Measurements from ENCODE around the gene GSE1.

GSE1 gene

DNA sequence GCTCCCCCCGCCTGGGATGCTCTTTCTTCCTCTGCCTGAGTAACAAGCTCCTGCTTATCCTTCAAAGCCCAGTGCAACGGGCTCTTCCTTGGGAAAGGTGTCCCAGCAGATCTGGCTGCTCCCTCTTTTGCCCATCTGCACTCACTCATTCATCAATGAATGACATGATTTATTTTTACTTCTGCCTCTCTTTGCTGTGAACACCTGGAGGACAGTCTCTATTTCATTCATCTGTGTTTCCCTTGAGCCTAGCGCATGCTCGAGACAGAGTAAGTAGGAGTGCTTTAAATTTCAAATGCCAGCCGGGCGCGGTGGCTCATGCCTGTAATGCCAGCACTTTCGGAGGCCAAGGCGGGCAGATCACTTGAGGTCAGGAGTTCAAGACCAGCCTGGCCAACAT lies 97.6 kb downstream of the GSE1 start:
- DNase-seq = no peak

DNA sequence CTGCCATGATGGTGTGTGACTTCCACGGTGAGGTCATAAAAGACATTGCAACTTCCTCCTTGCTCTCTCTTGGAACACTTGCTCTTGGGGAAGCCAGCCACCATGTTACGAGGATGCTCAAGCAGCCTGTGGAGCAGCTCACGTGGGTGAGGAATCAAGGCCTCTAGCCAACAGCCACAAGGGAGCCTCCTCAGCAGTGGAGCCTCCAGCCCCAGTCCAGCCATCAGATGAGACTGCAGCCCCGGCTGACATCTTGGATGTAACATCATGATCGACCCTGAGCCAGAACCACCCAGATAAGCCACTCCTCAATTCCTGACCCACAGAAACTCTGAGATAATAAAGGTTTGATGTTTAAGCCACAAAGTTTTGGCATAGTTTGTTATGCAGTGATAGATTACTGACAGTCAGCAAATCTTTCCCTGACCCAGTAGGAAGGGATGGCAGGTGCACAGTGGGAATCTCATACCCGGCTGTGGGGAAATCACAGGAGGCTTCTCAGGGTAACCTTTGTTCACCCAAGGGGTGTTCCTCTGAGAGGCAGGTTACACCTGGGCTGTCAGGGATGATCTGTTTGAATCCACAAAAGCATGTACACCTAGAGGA lies 99.0 kb downstream of the GSE1 start:
- DNase-seq = no peak

DNA sequence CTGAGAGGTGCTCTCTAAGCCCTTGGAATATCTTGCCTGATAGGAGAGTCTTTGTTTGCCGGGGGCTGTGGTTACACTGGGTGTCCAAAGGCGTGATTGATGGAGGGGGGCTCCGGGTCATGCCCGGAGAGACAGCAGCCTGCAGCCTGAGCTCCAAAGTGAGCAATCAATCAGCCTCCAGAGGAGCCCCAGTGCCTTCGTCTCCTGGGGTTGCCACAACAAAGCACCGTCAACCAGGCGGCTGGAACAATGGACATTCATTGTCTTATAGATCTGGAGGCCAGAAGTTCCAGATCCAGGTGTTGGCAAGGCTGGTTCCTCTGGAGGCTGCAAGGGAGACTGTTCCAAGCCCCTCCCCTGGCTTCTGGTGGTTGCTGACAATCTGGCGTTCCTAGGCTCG lies 99.7 kb downstream of the GSE1 start:
- DNase-seq = no peak

DNA sequence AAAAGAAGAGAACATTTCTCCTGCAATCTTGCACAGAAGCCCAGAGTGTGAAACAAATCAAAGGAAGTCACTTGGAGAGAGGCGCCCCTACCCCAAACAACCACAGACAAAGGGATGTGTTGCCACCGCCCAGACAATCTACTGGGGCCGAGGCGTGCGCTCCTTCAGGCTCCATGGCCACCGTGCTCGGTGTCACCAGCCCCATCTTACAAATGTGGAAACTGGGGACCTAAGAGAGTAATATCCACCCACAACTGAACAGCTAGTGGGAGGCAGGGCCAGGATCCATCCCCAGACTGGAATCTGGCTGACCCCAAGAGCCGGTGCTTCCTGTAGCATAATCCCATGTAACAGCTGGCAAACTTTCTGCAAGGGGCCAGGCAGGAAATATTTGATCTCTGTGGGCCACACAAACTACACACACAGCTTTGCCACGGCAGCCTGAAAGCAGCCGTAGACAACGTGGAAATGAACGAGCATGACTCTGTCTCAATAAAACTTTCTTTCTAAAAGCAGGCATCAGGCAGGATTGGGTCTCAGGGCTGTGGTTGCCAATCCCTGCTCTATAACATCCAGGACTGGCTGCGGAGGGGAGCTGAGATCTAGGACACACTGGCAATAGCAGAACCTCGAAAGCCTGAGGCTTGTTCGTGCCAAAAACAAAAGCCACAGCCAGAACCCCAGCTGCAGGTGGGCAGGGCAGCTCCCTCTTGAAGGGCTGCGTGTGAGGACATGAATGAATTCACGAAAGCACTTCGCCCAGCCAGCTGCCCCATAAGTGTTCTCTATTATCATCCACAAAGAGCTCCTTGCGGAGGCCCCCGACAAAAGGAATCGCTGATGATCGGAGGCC lies 102.3 kb downstream of the GSE1 start:
- peak; percentile 43 for DNase-seq

DNA sequence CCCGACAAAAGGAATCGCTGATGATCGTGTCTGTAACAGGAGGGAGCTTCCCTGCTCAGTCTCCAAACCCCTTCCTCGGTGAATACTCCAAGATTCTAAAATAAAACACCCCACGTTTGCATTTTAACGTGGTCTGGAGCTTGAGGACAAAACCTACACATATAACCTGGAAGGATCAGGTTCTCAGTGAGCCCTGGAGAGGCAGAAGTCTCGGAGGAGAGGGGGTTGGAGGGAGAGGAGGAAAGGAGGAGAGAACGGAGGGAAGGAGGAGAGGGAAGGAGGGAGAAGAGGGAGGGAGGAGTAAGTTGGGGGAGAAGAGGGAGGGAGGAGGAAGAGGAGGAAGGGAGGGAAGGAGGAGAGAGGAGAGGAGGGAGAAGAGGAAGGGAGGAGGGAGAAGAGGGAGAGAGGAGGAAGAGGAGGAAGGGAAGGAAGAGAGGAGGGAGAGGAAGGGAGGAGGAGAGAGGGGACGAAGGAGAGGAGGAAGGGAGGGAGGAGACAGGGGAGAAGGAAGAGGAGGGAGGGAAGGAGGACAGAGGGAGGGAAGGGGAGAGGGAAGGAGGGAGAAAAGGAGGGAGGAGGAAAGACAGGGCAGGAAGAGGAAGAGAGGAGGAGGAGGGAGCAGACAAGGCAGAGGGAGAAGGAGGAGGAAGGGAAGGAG lies 103.0 kb downstream of the GSE1 start:
- DNase-seq = no peak

DNA sequence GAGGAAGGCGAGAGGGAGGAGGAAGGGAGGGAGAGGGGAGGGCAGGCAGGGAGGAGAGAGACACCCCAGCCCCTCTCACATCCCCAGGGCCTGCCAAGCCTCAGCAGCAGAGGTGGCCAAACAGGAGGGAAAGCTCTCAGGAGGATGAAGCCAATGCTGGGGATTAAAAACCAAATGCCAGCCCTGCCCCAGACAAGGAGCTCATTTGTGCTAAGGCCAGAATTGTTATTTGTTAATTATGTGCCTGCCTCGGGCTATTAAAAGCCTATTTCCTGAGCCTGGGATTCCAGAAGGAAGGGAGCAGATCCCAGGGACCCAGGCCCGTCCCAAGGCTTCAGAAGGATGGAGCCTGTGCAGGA lies 103.5 kb downstream of the GSE1 start:
- no peak for DNase-seq

DNA sequence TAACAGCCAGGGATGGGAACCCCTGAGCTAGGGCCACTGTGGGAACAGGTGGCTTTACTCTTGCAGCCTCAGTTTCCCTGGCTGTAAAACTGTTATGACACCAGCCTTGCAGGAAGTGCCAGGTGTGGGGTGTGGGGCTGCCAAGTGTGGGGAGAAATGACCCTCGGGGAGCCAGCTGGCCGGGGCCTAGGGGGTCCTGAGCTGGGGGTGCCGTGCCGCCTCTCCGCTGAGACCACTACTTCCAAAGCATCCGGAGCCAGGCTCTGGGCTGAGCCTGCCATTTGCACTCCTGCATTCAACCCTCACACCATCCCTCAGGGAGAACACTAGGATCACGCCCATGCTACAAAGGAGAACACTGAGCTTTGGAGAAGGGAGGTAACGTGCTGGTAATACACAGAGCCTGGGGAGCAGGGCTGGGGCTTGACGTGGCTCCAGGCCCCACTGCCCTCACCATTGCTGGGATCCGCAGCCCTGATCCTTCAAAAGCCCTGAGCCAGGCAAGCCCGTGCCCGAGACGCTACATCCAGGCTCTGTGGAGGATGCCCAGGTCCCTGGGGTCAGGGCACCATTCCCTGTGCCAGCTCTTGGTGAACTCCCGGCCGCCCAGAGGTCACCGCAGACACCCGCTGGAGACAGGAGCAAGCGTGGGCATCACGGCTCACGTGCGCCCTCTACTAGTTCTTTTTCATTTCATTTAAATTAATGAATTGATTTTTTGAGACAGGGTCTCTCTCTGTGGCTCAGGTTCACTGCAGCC lies 104.5 kb downstream of the GSE1 start:
- peak; percentile 52 for DNase-seq

DNA sequence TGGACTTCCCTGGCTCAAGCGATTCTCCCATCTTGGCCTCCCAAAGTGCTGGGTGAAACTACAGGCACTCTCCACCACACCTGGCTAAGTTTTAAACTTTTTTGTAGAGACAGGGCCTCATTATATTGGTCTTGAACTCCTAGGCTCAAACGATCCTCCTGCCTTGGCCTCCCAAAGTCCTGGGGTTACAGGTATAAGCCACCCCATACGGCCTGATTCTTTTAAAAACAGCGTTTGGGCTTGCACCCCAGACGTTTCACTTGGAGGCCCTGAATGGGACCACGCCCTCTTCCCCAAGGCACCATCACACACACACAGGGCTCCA lies 105.0 kb downstream of the GSE1 start:
- no peak for DNase-seq

DNA sequence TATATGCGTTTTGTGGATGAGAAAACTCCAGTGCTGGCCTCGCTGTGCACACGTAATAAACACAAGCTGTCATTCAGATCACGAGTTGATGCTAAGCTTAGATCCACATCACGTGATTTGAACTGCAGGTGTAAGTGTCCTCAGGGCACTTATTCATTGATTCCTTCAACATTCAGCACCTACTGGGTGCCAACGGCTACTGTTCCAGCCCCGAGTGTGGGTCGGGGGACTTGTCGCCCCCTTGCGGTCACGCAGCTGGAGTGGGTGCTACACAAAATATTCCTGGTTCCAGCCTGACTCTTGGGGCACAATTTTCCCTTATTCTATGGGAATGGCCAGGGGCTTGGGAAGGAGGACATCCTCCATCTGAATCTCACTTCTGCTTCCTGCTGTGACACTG lies 105.6 kb downstream of the GSE1 start:
- no peak for DNase-seq

DNA sequence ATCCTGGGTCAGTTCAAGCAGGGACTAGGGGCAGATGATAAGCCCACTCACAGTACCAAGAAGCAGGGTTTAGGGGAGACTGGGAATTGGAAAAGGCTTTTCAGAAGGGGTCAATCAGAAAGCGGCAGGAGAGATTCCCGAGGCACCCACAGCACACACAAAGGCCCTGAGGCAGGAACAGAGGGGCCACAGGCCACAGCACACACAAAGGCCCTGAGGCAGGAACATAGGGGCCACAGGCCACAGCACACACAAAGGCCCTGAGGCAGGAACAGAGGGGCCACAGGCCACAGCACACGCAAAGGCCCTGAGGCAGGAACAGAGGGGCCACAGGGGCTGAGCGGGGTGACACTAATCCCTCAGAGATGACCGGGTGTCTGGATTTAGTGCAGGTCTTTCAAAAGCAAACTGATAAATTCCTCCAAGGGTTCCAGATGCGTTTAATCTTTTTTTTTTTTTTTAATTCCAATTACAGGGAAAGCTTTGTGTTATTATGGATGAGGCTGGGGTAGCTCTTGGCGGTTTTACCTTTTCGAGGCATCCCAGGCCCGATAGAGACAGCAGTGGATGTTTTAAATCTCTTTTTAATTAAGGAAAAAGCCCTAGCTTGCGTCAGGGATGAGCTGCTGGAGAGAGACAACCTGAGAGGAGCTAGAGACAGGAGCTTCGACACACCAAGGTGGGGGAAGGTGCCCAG lies 106.6 kb downstream of the GSE1 start:
- no peak for DNase-seq

DNA sequence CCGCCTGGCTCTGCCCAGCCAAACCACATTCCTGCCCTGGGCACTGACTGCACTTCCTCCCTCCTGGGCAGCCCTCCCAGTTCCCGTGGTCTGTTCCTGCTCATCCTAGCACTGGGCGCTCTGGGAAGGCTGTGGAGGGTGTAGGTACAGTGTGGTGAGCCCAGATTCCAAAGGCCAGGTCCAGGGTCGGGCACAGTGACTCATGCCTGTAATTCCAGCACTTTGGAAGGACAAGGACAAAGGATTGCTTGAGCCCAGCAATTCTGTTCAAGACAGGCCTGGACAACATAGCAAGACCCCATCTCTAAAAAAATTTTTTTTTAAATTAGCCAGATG lies 107.1 kb downstream of the GSE1 start:
- no peak for DNase-seq

DNA sequence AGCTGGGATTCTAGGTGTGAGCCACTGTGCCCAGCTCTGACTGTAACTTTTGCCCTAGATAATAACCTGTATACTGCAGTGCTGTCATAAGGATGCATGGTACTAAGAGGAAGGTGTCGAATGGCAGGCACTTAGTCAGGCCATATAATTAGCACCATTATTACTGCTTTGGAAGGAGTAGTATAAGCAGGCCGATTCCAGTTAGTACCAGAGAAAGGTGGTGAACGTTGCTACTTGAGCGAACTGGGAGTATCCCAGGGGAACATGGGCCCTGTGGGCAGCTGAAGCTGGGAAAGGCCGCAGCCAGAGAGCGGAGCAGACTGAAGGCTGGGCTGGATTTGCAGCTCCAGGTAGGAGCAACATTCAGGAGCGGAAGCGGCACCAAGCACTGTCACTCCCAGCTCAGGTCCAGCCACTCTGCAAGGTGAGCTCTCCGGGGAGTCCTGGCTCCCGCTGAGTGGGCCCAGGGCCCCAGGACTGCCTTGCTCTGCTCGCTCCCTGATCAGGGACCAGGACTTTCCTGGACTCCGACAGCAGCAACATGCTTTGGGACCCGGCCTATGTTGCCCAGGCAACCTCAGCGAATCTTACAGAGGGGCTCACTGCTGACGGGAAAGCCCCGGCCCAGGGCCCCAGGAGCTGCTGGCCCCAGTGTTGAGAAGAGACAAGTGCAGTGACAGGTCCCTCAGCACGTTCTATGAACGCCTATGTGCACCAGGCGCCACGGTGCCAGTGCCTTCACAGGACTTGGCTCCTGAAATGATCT lies 109.2 kb downstream of the GSE1 start:
- DNase-seq = no peak

DNA sequence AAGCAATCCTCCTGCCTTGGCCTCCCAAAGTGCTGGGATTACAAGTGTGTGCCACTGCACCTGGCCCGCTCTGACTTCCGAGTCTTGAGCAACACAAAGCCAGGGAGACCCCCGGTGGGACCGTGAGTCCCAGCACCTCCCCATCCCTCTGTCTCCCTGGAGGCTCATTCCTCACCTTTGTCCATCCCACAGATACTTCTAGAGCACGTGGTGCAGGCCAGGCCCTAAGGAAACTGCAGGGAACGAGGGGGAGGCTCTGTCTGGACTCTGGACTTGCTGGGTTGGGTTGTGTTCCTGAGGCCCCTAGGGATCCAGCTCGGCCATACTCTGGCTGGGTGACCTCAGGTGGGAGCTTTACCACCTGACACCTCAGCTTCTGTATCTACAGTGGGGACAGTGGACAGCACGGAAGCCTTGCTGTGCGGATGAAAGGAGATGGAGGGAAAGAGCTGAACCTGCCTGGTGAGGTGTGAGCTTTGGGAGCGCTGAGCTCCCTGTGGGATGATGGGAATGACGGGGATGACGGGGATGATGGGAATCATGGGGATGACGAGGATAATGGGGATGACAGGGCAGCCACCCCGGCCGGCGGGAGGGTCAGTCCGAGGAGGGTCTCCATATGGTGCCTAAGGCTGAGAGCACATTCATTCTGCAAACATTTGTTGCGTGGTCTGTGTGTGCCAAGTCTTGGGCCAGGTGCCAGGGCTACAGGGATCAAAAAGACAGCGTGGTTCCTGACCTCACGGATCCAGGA lies 111.2 kb downstream of the GSE1 start:
- DNase-seq = no peak

DNA sequence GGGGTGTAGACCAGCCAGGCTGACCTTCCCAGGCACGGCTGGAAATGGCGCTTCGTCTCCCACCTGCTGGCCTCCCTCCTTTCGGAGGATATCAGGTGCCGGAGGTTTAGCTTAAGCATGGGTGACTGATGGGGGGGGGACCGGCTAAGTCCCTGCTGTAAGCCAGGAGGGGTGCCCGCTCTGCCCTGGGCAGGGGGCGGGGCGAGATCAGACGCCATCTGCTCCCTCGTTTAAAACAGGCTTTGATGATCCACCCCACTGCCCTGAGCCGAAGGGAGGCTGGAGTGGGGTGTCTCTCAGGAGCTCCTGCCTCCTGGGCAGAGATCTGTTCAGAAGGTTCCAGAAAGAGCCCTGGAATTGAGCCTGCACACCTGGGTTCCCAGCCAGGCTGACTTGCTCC lies 111.8 kb downstream of the GSE1 start:
- DNase-seq = no peak
